Upper lobe of left lung (tissue), 6 donors: ENCODE results near the gene ZNF831. TPM values are rescaled to one million over a fixed set of nuclear protein-coding genes. Genes with fewer than 3 reads are reported as not detected.

Source experiments
- ATAC-seq, 2 donors: fragments of 200-7000 bp; cut with Tn5 transposase; one replicate each; pipeline ENCODE4 v1.9.1; 2022; ENCODE audit warnings: mild to moderate bottlenecking in 2 of 2, moderate library complexity in 2 of 2; ENCODE audit not compliant: low FRiP score in 2 of 2
- DNase-seq, 2 donors: peaks; one replicate each; pipeline ENCODE4 v3.0.0-alpha.2; 2019 to 2020
- H3K27ac ChIP-seq, 4 donors: fragments of 200-600 bp; sonication (generic); one replicate each; pipeline ENCODE4 v1.5.1; 2016 to 2019
- H3K27me3 ChIP-seq, 4 donors: fragments of 200-600 bp; sonication (generic); one replicate each; pipeline ENCODE4 v1.5.1; 2017 to 2019
- H3K36me3 ChIP-seq, 4 donors: fragments of 200-600 bp; sonication (generic); one replicate each; pipeline ENCODE4 v1.5.1; 2016 to 2019
- H3K4me1 ChIP-seq, 4 donors: fragments of 200-600 bp; sonication (generic); one replicate each; pipeline ENCODE4 v1.5.1; 2018 to 2019
- H3K4me3 ChIP-seq, 4 donors: fragments of 200-600 bp; sonication (generic); one replicate each; pipeline ENCODE4 v1.5.1; 2017 to 2019; ENCODE audit warnings: mild to moderate bottlenecking in 2 of 4, moderate library complexity in 1 of 4
- H3K9me3 ChIP-seq, 4 donors: fragments of 200-600 bp; sonication (generic); one replicate each; pipeline ENCODE4 v1.5.1; 2018 to 2019
- CTCF ChIP-seq, 6 experiments: fragments of 450-650 bp in 4 of 6; fragments of 200-600 bp in 2 of 6; sonication (generic) in 2 of 6; IDR thresholded peaks; one replicate each; pipeline ENCODE4 v1.5.1; 2016 to 2019; ENCODE audit warnings: antibody characterized with exemption in 6 of 6
- EP300 ChIP-seq, 4 donors: sonication (generic); formaldehyde crosslinking; IDR thresholded peaks; one replicate each; pipeline ENCODE4 v1.5.1; 2017; ENCODE audit warnings: antibody characterized with exemption in 4 of 4, control low read depth in 2 of 4
- POLR2A ChIP-seq, 4 donors: fragments of 450-650 bp; IDR thresholded peaks; one replicate each; pipeline ENCODE4 v1.5.1; 2016 to 2017; ENCODE audit warnings: antibody characterized with exemption in 4 of 4, mild to moderate bottlenecking in 2 of 4
- POLR2AphosphoS5 ChIP-seq, 2 donors: sonication (generic); formaldehyde crosslinking; IDR thresholded peaks; one replicate each; pipeline ENCODE4 v1.5.1; 2017; ENCODE audit warnings: antibody characterized with exemption in 2 of 2
- WGBS, 2 donors: methylation state at CpG; one replicate each; pipeline ENCODE4 v1.1.5; 2017 to 2018; 5-methylcytosine and 5-hydroxymethylcytosine counted together
- total RNA-seq, 6 donors: library from RNA; depleted of rRNA in 4 of 6; stranded (reverse); fragments of >200 nt in 4 of 6; gene quantifications; one replicate each; pipeline versions ENCODE4 v1.1.0 to v1.2.1, GENCODE V29; 2016 to 2021
- donor health status: DM: no; HTN: no; CAD: no; lungs with moderate emphysema.
- donor health status: DM: no; HTN: yes; CAD: no; lungs with severe emphysema.

The ZNF831 gene
- total RNA-seq, 6 donors from 2014 or later = 0.98 to 6.2 (median 2.8) TPM

GRCh38 chr20:59253325-59253724 lies 89.7 kb downstream of the ZNF831 start:
- no peaks in the 10 kb centered on the region for H3K27me3 ChIP-seq
- TF ChIP-seq CTCF (IDR thresholded peaks at IDR 0.05) = no peak
- TF ChIP-seq POLR2A (IDR thresholded peaks at IDR 0.05) = no peak
- no peak for TF ChIP-seq POLR2AphosphoS5 (IDR thresholded peaks at IDR 0.05)
- no peak for TF ChIP-seq EP300 (IDR thresholded peaks at IDR 0.05)
- no peak for DNase-seq
- no peak overlapping the region for H3K27ac ChIP-seq
- 64 to 65% methylated on average over 6 of the region's 6 CpGs for WGBS, 2 donors
- no peaks in the 10 kb centered on the region for H3K4me1 ChIP-seq
- no peaks in the 10 kb centered on the region for H3K36me3 ChIP-seq
- no peaks in the 10 kb centered on the region for H3K9me3 ChIP-seq
- no peak overlapping the region for H3K4me3 ChIP-seq
- ATAC-seq = no peak

- no peaks in the 10 kb centered on the region for H3K9me3 ChIP-seq
- no peak overlapping the region for H3K27ac ChIP-seq
- TF ChIP-seq CTCF (IDR thresholded peaks at IDR 0.05) = no peak
- TF ChIP-seq POLR2A (IDR thresholded peaks at IDR 0.05) = no peak
- TF ChIP-seq EP300 (IDR thresholded peaks at IDR 0.05) = no peak
- TF ChIP-seq POLR2AphosphoS5 (IDR thresholded peaks at IDR 0.05) = no peak
- no peaks in the 10 kb centered on the region for H3K4me1 ChIP-seq
- ATAC-seq (no peak), DNase-seq (no peak)
- no peaks in the 10 kb centered on the region for H3K36me3 ChIP-seq
- H3K4me3 ChIP-seq = no peak overlapping the region
- H3K27me3 ChIP-seq = no peaks in the 10 kb centered on the region
- 24 to 34% methylated on average over 4 of the region's 4 CpGs for WGBS, 2 donors
Observed at GRCh38 chr20:59253779-59254319, 90.2 kb downstream of the ZNF831 start.

- TF ChIP-seq POLR2A (IDR thresholded peaks at IDR 0.05) (no peak), POLR2AphosphoS5 (IDR thresholded peaks at IDR 0.05) (no peak), CTCF (IDR thresholded peaks at IDR 0.05) (no peak), EP300 (IDR thresholded peaks at IDR 0.05) (no peak)
- no peaks in the 10 kb centered on the region for H3K4me1 ChIP-seq
- no peaks in the 10 kb centered on the region for H3K9me3 ChIP-seq
- DNase-seq (no peak), ATAC-seq (no peak)
- H3K36me3 ChIP-seq = no peaks in the 10 kb centered on the region
- no peak overlapping the region for H3K27ac ChIP-seq
- no peak overlapping the region for H3K4me3 ChIP-seq
- WGBS, 2 donors = 58 to 76% methylated on average over 5 of the region's 5 CpGs
- no peaks in the 10 kb centered on the region for H3K27me3 ChIP-seq
Observed at GRCh38 chr20:59255256-59255655, 91.6 kb downstream of the ZNF831 start.

GRCh38 chr20:59258221-59258621 lies 94.6 kb downstream of the ZNF831 start:
- no peak overlapping the region for H3K4me3 ChIP-seq
- H3K36me3 ChIP-seq = no peaks in the 10 kb centered on the region
- H3K9me3 ChIP-seq = no peaks in the 10 kb centered on the region
- 29 to 33% methylated on average over 2 of the region's 2 CpGs for WGBS, 2 donors
- no peaks in the 10 kb centered on the region for H3K4me1 ChIP-seq
- DNase-seq = no peak
- no peak overlapping the region for H3K27ac ChIP-seq
- TF ChIP-seq CTCF (IDR thresholded peaks at IDR 0.05) = no peak
- TF ChIP-seq EP300 (IDR thresholded peaks at IDR 0.05) = no peak
- no peak for TF ChIP-seq POLR2AphosphoS5 (IDR thresholded peaks at IDR 0.05)
- H3K27me3 ChIP-seq = no peaks in the 10 kb centered on the region
- ATAC-seq = no peak

GRCh38 chr20:59259946-59260345 lies 96.3 kb downstream of the ZNF831 start:
- Histone ChIP-seq H3K27me3 (no peaks in the 10 kb centered on the region), H3K27ac (no peak overlapping the region), H3K36me3 (no peaks in the 10 kb centered on the region), H3K4me1 (no peaks in the 10 kb centered on the region), H3K9me3 (no peaks in the 10 kb centered on the region), H3K4me3 (no peak overlapping the region)
- 65 to 78% methylated on average over 2 of the region's 2 CpGs for WGBS, 2 donors
- ATAC-seq (no peak), DNase-seq (no peak)
- TF ChIP-seq EP300 (IDR thresholded peaks at IDR 0.05) (no peak), CTCF (IDR thresholded peaks at IDR 0.05) (no peak)
